Activated CD8-positive, alpha-beta memory T cell treated with anti-CD3 and anti-CD28 coated beads, Interleukin-2, amount 50 U/mL, for 48 hours (primary cell): ENCODE results near the gene IL6ST.
"Not testable (repeated sequence)": the region's sequence is repeated elsewhere in the genome, so short reads cannot be mapped to it uniquely, and the experiment has no call there.

Experiments used
- DNase-seq: peaks from one replicate; pipeline ENCODE4 v3.0.0-alpha.2; 2020

Gene IL6ST

DNA sequence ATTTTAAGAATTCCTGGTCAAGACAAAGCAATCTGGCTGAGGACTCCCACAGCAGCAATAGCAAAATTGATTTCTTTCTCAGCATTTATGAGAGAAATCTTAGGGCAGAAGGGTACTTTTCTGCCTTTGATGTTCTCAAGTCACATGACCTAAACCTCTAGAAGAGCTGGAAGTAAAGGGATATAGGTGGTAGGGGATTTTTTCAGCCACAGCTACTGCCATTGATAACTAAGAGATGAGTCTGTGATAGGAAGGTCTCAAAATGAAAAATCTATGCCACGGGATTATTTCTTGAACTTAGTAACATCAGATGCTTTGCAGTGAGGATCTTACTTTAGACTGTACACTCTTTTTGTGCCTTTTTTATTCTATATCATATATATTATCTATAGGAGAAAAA lies 35.6 kb downstream of the IL6ST start:
- DNase-seq: no peak

DNA sequence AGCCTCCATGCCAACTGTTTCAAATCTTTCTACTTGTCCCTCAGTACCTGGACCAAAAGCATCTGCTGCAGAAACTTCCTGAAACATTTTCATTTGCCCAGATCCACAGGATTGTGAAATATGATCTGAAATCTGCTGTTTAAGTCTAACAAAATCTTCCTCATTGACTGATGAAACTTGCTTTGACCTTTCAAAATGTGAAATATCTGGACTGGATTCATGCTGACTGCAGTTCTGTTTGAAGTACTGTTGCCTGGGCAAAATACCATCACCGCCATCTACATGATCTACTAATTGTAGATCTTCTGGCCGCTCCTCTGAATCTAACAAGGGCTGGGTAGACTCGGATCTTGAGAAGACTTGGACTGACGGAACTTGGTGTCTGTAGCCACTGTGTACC lies 53.6 kb downstream of the IL6ST start:
- not testable (repeated sequence) for DNase-seq

DNA sequence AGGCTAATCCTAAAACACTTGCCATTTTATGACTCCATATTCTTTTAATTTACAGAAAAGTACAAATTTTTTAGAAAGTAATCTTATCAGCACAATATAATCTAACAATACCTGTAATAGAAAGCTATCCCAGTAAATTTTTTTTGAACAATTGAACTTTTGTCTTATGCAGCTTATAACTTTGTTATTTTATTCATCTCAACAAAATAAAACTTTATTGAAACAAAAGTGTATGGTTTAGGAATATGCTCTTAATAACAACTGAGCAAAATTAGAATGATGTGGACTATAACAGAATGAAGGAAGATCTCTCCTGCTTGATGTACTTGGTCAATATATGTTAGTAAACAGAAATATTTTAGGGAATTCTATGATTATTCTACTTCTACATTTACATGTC lies 57.2 kb downstream of the IL6ST start:
- DNase-seq: not testable (repeated sequence)

DNA sequence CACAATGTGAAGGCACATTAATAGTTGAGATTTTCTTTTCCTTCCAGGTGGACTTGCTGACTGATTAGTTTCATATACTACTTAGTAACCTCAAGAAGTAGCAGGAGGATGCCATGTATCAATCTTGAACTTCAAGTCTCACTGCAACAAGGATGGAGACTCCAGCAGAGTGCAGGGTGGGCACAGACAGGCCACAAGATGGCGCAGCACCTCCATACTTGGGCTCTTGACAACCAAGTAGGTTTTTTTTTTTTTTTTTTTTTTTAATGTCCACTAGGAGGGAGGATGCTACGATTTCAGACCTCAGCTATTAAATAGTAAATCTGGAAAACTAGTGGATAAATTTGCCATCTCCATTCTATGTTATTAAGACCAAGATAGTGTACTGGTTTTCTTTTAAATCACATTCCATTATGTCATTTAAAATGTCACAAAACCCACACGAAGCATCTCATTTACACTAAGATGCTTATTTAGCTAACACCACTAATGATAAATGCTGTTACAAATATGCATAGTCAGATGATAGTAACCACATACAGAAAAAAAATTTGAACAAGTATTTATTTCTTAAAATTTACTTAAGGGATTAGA lies 58.6 kb downstream of the IL6ST start:
- DNase-seq: peak; percentile 83

DNA sequence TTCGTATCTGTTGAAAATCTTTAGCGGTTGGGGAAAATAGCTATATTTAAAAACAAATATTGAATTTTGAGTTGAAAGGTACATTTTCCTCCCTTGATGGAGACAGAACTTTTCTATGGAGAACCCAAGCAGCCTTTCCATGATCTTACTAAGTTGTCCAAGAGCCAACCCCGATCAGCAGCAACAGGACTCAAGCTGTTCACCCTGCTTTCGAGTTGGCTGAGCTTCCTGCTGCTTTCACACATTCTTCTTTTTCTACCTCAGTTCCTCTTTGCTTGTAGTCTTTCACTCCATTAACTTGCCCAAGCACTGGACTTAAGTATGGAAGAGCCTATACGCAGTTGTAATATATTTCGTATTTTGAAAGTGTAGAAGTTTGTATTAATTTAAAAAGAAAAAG lies 59.4 kb downstream of the IL6ST start:
- DNase-seq: no peak

DNA sequence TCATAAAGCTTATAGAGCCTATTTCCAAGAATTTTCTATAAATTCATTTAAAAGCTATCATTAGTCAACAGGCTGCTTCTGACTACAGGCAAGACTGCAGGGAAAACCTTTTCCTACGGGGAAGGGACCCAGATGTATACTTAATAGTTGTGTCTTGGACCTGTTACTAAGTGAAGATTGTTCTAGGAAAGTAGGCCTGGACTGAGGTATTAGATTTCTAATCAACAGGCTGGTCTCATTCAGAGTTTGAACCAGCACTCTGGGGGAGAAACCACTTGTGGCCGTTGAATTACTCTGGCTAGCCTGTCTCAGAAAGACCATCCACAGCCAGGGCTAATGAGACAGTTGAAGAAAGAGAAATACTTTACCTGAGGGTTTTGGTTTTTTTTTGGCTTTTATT lies 60.0 kb downstream of the IL6ST start:
- no peak for DNase-seq

DNA sequence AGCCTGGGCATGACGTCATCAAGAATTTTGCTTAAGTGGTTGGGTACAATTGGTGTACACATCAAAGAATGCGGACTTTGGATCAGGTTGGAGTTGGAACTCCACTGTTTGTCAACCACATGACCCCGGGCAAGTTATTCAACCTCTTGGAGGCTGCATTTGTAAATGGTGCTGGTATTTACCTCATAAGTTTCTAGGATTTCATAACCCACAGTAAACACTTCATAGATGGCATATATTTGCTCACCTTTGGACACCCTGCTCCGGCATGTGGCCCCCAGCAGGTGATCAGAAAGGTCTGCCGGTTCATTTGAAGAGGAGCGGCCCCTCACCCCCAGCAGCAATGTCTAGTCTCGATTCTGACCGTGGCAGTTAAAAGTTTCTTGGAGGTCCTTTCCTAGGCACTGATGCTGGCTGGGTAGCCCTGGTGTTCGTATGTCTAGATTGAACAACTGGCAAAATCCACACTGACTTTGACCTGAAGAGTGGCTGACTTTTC lies 60.6 kb downstream of the IL6ST start:
- no peak for DNase-seq

DNA sequence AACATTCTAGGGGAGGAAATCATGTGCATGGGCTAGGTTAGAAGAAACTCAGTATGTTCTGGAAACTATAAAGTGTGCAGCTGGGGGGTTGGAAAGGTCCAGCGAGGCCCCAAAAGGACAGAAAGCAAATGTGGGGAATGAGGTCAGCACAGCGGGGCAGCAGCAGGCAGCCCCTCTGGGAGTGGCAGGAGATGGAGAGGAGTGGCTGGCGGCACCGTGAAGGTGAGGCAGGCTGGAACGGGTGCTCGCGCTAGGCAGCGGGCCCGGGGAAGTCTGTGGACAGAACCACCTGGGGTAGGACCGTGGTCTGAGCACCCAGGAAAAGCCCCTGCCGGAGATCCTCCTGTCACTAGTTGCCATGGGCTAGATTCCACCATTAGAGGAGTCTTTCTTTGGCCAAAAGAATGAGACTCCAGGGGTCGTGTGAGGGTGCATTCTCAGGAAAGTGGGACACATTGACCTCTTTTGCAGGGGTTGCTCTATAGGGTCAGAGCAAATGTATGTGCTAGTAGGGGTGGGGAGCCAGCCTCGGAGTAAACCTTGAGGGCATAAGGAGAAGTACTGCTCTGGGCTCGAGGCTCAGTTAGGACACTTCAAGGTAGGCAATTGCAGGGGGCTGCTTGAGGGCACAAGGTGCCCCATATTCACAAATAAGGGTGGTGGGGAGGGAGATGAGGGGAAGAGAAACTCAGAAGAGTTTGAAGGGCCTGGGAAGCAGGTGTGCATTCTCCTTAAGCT lies 61.2 kb downstream of the IL6ST start:
- DNase-seq: no peak

DNA sequence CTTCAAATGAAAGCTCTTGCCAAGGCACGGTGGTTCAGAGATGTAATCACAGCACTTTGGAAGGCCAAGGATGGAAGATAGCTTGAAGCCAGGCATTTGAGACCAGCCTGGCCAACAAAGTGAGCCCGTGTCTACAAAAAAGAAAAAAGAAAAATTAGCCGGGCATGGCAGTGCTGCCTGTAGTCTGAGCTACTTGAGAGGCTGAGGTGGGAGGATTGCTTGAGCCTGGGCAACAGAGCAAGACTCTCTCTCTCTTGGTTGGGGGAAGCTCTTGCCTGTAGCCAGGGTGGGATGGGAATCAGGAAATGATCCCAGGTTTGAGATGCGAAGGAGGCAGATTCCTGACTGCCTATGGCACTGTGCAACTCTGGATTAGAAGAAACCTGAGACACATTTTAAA lies 62.1 kb downstream of the IL6ST start:
- DNase-seq: no peak

DNA sequence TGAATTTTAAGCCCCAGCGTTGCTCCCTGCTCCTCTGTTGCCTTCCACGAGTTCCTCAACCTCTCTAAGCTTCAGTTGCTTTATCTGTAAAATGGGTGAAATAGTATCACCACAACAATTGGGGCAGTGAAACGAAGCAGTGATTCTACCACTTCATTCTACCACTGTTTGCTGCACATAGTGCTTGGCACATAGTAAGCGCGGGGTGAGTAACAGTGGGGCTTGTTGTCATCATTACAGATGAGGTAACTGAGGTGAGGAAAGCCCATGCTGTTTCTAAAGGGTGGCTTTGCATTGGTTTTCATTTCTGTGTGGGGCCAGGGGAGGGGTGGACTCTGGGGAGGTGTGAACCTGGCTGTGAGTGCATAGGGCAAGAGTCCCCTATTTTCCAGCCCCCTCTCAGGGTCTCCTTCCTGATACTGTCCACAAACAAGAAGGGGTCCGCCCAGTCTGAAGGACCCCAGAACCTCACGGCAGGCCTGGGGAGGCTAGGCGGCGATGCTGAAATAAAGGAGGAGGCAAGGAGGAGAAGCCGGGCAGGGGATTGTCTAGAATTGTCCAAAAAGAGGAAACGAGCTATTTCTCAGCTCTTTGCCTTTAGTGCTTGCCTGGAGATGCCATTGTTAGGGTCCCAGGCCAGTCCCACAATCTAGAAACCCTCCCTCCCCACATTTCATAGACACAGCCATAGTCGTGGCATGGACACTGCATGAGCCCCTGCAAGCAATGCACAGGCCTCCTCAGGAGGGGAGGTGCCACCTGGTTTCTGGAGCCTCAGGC lies 65.6 kb downstream of the IL6ST start:
- DNase-seq: no peak

DNA sequence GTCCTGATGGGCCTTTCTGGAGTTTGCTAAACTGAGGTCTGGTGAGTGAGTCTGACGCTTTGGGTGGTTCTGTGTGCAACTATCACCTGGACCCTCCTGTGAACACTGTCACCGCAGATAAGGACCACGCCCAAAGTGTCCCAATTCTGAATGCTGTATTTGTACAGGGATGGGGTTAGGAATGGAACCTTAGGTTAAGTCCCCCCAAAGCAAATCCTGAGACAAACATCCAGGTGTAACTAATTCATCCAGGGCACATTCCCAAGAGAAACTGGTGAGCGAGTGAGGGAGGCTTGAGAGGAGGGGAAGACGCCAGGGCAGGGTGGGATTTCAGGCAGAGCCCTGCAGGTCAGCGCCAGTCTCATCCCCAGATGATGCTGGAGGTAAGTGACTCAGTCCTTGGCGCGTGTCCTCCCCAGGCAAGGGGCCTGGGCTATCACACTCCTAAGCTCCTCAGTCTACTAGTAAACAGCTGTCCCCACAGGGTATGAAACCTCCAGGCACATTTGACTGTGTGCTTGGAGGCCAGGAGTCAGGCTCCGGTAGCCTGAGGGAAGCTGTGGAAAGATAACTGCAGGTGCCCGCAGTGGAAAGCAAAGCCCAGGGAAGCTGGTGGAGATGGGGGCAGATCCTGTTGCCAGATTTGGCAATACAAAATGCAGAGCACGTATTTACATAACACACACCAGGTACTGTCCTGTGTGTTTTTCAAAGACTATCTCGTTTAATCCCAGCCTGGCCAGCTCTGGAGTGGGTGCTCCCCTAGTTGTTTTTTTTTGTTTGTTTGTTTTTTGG lies 66.7 kb downstream of the IL6ST start:
- DNase-seq: no peak

DNA sequence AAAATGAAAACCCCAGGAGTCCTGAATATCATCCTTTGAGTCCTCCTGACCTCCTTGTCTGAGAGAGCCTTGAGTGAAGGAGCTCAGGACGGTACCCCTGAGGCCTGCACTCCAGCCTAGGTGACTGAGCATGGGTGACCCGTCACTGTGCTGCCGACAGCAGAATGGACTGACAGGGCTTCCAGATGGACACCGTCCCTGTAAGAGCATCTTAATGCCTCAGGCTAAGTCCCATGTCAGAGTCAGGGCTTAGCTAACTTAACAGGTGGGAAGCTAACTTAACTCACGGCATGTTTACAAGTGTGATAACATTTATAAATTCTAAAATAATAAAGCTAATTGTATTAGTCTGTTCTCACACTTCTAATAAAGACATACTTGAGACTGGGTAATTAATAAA lies 68.3 kb downstream of the IL6ST start:
- DNase-seq: no peak

DNA sequence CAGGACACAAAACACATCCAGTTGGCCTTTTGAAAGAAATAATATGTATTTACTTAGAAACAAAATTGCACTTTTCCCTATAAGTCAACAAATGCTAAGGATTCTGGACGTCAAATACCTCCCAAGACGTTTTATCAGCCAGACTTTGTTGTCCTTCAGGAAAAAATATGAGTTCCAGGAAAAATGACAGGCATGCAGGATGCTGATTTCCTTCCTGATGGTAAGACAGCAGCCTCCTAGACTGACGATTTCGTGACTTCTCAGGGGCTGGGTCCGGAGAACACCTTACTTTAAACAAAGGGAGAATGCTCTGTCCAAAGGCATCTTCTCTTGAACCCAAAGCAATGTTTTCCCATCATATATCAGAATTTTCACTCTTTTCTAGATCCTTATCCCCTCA lies 69.1 kb downstream of the IL6ST start:
- no peak for DNase-seq

DNA sequence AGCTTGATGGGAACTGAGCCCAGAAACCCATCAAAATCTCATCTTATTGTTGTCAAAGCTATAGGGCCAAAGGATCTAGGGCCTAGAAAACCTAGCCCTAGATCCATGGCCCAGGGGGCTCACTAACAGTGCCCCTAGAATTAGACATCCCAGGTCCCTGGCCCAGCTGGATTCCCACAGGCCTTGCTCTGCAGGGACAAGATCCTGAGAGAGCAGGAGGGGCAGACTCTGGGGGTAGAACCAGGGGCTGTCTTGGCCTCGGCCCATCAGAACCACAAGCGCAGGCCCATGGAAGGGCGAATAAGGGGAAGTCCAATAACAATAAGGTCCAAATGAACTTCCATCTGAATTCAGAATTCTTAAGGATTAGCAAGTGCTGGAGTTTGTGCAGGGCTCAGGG lies 69.6 kb downstream of the IL6ST start:
- DNase-seq: no peak

DNA sequence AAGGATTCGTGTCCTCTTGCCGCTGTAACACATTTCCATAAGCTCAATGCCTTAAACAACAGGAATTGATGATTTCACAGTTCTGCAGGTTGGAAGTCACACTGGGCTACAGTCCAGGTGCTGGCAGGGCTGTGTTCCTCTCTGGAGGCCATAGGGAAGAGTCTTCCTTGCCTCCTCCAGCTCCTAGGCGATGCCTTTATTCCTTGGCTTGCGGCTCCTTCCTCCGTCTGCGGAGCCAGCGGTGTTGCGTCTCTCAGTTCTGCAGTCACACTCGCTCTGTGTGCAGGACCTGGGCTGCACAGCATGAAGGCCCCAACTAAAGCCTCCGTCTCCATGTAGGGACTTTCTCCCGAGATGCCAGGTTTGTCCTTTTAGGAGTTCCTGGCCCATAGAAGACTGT lies 70.0 kb downstream of the IL6ST start:
- no peak for DNase-seq

DNA sequence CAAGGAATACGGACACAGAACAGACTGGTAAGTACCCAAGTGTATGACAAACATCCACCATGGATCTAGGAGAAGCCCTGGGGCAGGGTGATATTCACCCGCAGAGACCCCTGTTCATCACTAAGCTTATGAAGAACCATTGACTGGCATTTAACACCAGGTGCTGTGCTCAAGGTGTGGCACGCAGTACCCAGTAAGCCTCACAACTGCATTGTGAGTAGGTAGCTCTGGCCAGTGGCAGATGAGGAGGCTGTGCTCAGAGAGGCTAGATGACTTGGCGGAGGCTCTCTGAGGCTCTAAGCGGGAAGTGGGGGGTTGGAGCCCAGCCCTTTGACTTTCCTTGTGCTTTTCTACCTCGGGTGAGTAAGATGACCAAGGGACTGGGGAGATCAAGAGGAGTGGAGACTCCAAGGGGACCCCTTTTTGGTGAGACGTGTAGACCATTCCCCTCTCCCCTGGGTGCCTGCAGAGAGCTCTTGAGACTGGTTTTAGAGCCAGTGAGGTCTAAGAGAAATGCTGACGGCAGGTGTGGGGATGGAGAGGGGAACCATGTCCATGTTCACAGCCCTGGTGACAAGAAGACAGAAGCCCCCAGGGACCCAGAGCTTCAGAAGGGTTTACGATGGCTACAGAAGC lies 70.8 kb downstream of the IL6ST start:
- DNase-seq: no peak

DNA sequence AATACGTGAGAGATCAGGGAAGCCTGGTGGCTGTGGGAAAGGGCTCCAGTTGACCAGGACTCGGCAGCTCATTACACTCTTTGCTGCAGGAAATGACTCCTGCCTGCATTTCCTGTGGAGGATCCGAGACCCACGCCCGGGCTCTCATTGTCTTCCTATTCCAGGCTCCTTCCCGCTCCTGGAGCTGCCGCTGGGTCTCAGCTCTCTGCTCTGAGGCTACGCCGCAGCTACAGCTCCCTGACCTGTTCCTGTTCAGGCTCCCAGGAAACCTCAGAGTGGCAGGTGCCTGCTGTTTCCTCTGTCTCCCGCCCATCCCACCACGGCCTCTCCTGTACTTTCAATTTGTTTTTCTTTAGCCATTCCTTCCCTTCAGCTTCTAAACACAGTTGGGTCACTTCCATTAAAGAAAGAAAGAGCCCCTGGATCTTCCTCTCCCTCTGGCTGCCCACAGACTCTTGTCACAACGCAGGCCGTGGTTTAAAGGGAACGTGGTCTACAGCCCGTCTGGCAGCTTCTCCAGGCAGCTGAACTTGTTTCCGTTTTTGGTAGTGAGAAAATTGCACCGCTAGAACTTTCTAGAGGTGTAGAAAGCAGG lies 71.5 kb downstream of the IL6ST start:
- DNase-seq: no peak

DNA sequence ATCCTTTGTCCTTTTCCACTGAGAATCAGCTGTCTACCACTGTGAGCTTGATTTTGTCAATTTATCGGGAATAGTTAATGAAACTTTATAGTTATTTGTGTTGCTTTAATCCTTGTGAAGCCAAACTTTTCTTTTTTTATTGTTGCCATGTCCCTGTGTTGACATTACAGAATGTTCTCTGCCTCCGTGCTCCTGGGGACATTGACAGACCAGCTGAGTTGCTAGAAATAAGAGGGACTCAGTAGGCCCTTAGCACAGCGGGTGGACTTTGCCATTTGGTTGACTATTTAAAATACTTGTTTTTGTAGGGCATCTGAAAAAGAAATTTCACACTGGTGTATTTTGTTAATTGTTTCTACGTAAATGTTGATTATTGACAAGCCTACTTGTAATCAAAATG lies 73.1 kb downstream of the IL6ST start:
- no peak for DNase-seq

DNA sequence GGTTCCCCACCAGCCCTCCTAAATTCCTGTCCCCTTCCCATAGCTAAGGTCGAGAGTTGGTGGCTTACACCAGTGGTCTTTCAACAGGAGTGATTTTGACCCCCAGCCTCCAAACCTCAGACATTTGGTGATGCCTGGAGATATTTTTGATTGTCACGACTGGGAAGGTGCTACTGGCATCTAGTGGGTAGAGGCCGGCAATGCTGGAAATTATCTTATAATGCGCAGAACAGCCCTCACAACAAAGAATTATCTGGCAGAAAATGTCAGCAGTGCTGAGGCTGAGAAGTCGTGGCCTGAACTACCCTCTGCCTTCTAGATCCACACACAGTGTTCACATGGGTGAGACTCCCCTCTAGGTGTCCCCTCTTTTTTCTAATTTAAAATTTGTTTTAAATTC lies 74.0 kb downstream of the IL6ST start:
- DNase-seq: no peak

DNA sequence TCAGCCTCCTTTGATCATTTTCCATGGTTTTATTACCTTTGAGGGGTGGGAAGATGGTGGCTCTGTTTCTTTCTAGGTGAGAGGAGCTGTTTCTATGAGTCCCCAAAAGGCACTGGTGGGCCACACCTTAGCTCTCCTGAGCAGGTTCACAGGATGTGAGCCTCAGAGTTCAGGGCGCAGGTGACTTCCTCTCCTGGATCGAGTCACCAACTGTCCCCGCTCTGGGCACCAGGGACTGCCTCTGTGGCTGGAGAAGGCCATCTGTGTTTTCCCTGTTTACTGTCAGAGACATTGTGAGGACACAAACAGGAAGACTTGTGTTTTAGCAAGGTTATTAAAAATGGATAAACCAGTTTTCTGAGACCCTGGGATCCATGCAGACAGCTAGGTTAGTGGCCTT lies 75.1 kb downstream of the IL6ST start:
- no peak for DNase-seq

DNA sequence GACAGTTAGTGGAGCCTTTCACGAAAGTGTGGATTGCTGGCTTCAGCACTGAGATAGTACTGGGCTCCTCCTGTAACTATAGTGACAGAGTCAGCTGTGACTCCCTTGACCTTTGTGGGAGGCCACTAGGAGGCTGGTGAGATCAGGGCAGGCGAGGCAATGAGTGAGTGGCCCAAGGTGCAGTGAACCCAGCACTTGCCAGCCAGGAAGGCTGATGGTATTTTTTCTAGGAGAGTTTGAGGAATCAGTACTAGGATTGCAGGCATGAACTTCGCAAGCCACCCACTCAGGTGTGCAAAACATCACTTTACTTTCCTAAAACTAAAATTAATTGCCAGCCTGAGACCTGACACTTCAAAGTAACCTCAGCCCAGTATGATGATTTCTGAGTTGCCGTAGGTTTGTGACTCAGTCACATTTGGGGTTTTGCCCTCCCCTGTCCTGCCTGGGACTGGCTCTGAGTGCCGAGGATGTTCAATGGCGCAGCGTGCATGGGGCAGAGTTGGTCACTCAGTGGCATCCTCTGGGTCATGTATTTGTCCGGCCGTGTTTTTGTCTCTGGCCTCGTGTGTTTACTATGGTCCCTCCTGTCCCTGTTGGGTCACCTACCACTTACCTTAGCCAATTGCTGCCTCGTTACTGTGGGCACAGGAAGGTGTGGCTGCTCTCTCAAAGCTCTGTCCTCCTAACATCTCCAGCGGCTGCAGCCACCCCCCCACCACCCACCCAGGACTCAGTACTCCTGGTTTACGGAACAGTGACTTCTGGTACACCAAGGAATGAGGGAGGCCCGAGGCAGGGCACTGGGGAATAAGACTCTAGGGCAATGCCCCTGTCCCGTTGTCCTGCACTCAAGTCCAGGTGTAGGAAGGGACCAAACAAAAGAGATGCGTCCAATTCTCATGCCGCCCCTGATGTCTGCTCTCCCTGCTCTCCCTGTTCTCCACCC lies 76.4 kb downstream of the IL6ST start:
- DNase-seq: no peak
